Activated CD4-positive, CD25-positive, alpha-beta regulatory T cell treated with anti-CD3 and anti-CD28 coated beads, Interleukin-2, amount 50 U/mL, for 72 hours (primary cell): ENCODE data around the gene DUSP9.
"Not testable (repeated sequence)": the region's sequence is repeated elsewhere in the genome, so short reads cannot be mapped to it uniquely, and the experiment has no call there.

Source experiments
- DNase-seq: peaks from one replicate; pipeline ENCODE4 v3.0.0; 2021

DUSP9 gene

GRCh38 chrX:153694687-153695270, 47.8 kb downstream of the DUSP9 start:
- DNase-seq, result no peak

GRCh38 chrX:153696100-153696499, 49.1 kb downstream of the DUSP9 start:
- DNase-seq, result no peak

- not testable (repeated sequence) for DNase-seq
These were observed 49.5 kb downstream of the DUSP9 start for GRCh38 chrX:153696538-153696937.

DNA sequence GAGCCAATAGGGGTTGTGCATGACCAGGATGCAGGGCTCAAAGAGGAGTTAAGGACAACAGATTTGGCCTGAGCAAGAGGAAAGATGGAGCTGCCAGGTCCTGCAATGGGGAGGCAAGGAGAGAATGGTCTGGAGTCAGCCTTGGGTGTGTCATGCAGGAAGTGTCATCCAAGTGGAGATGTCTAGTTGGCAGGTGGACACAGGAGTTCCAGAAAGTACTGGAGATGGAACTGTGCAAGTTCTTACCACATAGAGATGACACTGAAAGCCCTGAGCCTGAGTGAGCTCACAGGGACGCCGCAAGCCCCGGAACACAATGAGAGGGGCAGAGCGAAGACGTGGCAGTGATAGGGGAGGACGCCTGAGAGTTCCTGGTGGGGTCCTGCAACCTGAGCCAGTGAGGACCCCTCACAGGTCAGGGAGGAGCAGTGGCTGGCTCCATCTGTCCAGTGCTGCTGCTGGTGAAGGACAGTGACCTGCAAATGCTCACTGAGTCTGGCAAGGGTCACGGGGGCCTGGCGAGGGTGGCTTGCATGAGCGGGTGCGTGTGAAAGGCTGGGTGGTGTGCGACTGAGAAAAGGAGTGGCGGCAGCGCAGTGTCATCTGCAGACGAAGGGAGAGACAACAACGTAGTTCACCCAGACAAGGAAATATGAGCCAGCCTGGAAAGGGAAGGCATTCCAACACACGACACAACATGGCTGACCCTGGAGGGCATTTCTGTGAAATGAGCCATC, 50.2 kb downstream of the DUSP9 start:
- not testable (repeated sequence) for DNase-seq

DNA sequence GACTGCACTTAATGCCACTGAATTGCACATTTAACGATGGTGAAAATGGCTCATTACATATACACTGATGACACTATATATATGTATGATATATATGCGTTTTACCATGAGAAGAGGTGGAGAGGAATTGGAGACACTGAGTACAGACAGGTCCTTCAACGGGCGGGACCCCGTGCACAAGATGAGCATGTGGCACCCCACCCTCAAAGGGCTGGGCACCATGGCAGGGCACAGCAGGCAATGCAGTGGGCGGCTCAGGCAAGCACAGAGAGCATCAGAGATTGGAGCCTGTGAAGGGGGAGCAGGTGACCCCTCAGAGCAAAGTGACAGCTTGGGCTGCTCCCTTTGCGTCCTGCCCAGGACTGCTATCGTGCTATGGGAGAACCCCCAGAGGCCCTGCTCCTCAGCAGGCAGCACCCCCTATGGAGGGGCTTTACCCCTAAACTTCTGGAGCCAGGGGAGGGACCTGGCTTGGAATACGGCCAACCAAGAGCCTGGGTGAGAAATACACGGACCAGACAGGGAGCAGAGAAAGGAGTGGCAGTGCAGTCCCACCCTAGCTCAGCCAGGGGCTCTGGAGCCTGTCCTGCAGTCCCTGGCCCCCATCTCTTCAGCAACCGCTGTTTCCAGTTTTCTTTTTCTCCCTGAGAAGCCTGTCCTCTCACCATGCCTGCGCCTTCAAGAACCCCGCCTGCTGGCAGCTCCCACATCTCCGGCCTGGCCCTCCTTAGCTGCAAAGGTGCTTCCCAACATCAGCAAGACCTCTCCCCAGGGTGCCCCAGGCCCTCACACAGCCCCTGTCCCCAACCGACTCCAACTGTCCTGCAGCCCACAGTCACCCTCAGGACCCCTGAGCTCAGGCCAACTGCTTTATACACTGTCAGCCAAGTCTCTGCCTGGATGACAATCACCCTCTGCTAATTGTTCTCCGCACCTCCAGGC, 51.2 kb downstream of the DUSP9 start:
- no peak for DNase-seq

DNA sequence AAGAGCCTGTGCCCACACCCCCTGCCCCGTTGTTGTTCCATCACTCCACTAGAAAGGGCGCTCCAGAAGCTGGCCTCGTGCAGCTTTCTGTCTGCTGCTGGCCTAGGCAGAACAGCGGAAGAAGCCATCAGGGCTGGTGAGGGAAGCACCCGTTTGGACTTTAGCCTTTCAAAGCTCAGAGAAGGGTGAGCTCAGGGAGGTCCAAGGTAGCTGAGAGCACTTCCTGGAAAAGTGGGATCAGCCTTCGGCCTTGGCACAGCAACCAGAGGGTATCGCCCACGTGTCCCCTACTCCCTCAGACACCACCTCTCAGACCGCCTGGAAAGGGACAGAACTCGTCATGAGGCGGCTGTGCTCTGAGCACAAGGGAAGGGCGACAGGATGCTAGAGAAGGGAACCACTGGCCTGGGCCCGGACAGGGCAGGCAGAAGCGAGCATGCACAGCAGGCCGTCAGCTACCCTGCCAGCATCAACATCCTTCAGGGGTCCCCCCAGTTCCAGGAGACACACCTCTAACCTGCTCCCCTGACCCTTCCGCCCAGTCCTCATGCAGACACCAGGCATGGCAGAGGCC, 52.3 kb downstream of the DUSP9 start:
- not testable (repeated sequence) for DNase-seq

DNA sequence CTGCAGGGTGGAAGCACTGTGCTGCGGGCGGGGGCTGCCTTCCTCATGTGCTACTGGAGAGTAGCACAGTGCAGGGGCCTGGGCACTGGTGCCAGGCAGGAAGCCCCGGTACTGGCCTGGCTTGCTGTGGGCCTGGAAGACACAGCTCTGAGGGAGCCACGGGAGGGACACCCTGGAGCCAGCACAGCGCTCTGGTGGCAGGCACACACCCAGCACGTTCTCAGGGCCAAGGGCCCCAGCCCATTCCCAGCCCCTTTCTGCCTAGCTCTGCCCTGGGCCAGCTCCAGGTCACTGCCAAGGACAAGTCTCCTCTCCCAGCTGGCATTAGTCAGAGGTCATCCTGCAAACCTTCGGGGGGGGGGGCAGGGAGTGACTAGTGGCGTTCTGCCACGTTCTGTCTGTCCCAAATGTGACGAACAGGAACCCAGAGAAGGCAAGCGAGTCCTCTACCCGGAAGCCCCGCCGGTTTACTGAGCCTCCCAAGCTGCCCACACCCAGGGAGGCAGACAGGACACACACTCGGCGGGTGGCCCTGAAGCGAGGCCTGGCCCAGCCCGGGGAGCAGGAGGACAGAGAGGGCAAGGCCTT, 52.9 kb downstream of the DUSP9 start:
- not testable (repeated sequence) for DNase-seq

GRCh38 chrX:153700376-153700945, 53.5 kb downstream of the DUSP9 start:
- DNase-seq, result no peak
